Lung microvascular endothelial cell (primary cell): ENCODE results near the gene EPB41L4A. TPM values are rescaled to one million over a fixed set of nuclear protein-coding genes. Genes with fewer than 3 reads are reported as not detected.
"Not testable (repeated sequence)": the region's sequence is repeated elsewhere in the genome, so short reads cannot be mapped to it uniquely, and the experiment has no call there.

Source experiments
- DNase-seq, 2 donors: peaks; one replicate each; pipeline versions ENCODE4 v3.0.0 to v3.0.0-alpha.2; 2010; ENCODE audit warnings: low read depth in 2 of 2
- total RNA-seq: library from RNA; depleted of rRNA; stranded (reverse); fragments of >200 nt; gene quantifications from 2 replicates; pipeline ENCODE4 v1.2.1, GENCODE V29; 2014

EPB41L4A gene
- total RNA-seq, 1 donor from 2014 or later, result 49.6 TPM

DNA sequence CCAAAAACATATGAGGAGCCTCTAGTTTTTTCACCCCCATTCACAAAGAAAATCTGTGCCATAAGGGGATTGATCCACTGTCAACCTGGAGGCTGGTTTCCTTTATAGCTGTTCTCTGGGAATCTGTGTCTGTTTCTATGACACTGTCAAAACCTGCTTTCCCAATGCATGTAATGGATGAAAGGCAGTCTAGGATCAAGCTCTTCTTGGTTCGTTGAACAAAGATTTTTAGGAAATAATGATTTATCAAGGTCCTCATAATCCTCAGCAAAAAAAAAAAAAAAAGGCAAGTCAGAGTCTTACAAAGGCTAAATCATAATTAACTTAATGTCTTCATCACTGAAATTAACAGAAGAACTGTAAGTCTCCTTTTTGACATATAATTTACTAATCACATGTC, 16.0 kb downstream of the EPB41L4A start:
- no peak for DNase-seq

DNA sequence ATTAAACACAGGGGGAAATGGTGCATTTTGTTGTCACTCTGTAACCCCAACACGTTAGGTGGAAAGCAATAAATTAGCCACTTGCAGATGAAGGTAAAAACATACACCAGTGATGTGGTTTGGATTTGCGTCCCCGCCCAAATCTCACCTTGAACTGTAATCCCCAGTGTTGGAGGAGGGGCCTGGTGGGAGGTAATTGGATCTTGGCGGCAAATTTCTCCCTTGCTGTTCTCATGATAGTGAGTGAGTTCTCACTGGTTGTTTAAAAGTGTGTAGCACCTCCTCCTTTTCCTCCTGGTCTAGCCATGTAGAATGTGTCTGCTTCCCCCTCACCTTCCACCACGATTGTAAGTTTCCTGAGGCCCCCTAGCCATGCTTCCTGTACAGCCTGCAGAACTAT, 17.2 kb downstream of the EPB41L4A start:
- no peak for DNase-seq

GRCh38 chr5:112397690-112398089, 21.4 kb downstream of the EPB41L4A start:
- no peak for DNase-seq

DNA sequence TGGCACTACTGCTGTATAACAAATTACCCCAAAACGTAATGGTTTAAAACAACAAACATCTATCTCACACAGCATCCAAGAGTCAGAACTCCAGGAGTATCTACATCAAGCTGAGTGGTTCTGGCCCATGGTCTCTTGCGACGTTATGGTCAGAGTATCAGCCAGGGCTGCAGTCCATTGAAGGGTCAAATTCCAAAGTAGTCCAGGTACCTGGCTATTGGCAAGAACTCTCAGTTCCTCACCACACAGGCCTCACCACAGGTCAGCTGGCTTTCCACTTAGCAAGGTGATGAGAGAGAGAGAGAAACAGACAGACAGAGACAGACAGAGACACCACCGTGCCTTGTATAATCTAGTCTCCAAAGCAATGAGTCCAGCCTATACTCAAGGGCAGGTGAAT, 22.6 kb downstream of the EPB41L4A start:
- no peak for DNase-seq

DNA sequence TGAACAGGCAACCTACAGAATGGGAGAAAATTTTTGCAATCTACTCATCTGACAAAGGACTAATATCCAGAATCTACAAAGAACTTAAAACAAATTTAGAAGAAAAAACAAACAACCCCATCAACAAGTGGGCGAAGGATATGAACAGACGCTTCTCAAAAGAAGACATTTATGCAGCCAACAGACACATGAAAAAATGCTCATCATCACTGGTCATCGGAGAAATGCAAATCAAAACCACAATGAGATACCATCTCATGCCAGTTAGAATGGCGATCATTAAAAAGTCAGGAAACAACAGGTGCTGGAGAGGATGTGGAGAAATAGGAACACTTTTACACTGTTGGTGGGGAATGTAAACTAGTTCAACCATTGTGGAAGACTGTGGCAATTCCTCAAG, 23.8 kb downstream of the EPB41L4A start:
- DNase-seq, result not testable (repeated sequence)

DNA sequence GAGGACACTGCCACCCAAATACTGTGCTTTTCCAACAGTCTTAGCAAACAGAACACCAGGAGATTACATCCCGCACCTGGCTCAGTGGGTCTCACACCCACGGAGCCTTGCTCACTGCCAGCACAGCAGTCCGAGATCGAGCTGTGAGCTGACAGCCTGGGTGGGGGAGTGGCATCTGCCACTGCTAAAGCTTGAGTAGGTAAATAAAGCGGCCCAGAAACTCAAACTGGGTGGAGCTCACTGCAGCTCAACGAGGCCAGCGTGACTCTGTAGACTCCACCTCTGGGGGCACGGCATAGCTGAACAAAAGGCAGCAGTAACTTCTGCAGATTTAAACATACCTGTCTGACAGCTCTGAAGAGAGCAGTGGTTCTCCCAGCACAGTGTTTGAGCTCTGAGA, 28.8 kb downstream of the EPB41L4A start:
- DNase-seq, result no peak

DNA sequence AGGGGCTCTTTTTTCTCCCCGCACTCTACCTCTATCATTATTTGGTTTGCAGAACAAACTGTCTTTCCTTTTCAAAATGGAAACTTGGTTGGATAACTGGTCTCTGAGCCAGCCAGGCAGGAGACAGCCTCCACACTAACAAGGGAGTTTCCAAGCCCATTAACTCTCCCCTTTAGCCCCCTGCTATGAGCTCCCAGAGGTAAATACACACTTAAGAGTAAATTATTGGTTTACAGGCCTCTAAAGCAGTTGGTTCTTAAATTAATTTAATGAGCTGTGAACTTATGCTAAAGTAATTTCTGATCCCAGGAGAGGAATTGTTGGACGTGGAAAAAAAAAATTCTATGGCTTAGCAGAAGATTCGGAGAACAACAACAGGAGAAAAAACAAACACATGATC, 30.3 kb downstream of the EPB41L4A start:
- no peak for DNase-seq

GRCh38 chr5:112388074-112388473, 31.0 kb downstream of the EPB41L4A start:
- DNase-seq, result no peak

DNA sequence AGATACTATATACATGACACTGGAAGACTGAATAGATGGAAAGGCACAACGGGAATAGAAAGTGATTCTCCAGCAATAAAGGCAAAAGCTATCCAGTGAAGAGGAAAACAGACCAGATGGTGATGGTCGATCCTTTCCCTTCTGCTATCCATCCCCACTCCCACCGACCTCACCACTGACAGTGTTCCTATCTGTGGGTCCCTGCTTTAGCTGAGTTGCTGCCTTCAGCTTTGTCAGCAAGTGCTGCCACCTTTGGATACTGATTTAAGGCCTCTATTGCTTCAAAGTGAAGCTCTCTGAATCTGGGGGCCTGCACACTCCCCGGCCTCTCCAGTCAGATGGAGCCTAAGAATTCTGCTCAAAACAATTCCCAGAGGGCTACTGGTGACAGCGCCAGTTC, 32.3 kb downstream of the EPB41L4A start:
- DNase-seq, result no peak

- DNase-seq, result no peak
Measured at GRCh38 chr5:112385969-112386368, 33.1 kb downstream of the EPB41L4A start.

- no peak for DNase-seq
Measured at GRCh38 chr5:112385566-112385965, 33.5 kb downstream of the EPB41L4A start.

DNA sequence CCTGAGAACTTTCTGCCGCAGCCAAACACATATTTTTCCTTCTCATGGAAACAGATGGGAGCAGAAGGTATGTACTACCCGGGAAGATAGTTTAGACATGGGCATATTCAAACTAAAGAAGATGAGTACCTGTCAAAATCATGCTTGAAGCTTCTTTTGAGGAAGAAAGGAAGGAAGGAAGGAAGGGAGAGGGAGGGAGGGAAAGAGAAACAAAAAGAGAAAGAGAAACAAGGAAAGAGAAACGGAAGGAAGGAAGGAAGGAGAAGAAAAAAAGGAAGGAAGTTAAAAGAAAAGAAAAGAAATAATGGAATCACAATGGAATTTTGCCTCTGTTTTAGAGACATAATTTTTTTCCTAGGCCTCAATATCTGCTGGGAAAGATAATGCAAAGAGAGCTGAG, 34.6 kb downstream of the EPB41L4A start:
- DNase-seq, result no peak

GRCh38 chr5:112382886-112383285, 36.2 kb downstream of the EPB41L4A start:
- no peak for DNase-seq

DNA sequence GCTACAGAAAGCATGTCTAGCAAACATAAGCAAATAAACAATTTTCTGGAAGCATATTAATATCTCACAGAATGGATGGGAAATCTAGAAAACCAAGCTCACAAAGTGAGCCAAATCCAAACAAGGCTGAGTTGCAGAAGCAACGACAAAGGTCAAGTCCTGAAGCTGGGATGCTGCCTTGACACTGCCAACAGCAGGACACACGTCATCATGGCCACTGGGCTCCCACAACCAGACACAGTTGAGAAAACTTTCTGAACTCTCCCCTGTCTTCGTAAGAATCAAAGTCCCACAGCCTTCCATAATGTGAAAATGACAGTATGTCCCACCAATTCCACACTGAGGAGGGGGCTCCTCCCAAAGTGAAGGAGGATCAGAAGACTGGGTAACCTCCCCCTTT, 37.6 kb downstream of the EPB41L4A start:
- no peak for DNase-seq

DNA sequence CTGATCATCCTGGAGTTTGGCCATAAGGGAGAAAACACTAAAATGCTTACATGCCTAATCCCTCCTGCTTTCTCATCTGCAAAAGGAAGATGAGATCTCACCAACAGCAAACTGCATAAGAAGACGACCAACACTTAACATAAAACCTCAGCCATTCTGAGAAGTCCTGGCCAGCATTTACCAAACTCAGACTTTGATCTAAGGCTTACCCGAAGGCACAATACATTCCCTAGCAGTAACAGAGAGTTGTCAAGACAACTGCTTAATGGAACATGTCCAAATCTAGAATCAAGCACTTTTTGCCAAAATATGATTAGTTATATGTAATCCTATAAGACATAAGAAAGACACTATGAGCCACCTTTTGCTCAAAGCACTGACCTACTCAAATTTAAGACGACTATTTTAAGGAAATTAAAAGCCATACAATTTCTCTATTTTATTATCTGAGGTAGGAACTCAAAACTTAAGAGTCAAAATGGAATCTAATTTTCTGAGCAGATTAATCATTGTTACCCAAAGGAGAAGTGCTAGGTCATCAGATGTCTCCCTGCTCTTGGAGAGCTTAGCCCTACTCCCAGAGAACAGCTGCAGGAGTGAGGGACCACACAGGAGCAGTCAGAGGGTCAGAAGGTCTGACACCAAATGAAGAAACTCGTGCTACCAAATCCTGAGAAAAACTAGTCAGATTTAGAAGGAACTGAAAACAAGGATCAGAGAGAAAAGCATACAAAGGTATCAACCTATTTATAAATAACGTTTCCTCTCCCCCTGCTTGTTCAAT, 39.3 kb downstream of the EPB41L4A start:
- DNase-seq, result peak in 1 of 2 donors; percentile 9

- no peak for DNase-seq
Measured at GRCh38 chr5:112374818-112375217, 44.3 kb downstream of the EPB41L4A start.

DNA sequence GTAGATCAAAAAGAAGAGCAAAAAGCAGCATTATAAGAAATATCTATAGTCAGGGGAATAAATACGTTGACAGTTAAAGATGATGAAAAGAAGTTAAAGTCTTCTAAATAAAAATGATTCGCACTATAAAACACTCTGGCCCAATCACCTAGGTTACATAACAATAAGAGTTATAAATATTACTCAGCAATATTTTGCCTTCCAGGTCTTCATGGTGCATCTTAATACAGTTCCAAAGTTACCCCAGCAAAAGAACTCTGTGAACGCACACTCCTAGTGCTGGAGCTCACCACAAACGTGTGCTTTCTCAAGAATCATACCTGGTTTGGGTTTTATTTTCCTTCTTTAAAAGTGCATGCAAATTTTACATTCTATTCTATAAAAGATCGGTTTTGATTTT, 44.7 kb downstream of the EPB41L4A start:
- peak in 1 of 2 donors; percentile 8 for DNase-seq

GRCh38 chr5:112373885-112374284, 45.2 kb downstream of the EPB41L4A start:
- no peak for DNase-seq

DNA sequence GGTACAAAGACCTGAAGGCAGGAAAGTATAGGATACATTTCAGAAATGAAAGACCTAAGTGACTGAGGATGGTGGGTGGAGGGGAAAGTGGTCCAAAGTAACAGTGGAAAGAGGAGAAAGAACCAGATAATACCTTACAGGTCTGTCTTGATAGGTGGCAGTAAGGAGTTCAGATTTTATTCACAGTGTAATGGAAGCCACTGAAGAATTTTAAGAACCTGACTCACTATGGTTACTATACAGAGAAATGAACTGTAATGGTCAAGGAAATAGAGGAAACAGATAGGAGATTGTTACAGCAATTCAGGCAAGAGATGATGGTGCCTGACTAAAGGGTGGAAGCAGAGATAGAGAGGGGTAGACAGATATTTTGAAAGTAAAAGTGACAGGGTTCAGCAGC, 46.5 kb downstream of the EPB41L4A start:
- DNase-seq, result peak in 1 of 2 donors; percentile 8

DNA sequence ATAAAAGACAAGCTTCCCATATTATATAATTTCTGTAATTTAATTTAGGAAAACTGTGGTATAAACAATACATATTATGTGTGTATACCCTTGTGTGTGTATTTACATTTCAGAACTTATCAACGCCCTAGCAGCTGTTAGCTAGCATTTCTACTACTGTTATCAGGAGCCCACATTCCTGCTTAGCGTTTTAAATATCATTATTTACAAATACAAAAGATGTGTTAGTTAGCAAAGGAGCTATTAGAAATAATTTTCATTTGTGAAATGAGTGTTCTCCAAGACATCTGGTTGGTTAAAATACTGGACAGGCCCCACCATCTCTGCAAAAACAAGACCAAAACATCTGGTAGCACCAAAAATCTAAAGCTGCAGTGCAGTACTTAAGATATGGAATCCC, 48.0 kb downstream of the EPB41L4A start:
- DNase-seq, result no peak

DNA sequence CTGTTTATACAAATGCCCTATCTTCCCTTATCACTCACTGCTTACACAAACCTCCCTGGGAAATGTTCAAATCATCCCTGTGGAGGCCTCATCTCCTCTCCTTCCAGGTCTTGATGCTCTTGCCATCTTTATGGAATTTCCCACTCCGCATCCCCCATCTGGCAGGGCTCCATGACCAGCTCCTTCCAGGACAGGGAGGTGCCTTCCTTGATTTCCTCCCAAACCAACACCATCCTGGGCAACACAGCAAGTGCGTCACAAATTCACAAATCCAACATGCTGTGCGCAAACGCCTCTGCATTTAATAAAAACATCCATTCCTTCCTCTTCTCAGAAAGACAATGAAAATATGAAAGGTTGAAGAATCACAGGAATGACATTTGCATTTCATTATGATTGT, 51.7 kb downstream of the EPB41L4A start:
- DNase-seq, result peak in 1 of 2 donors; percentile 67

DNA sequence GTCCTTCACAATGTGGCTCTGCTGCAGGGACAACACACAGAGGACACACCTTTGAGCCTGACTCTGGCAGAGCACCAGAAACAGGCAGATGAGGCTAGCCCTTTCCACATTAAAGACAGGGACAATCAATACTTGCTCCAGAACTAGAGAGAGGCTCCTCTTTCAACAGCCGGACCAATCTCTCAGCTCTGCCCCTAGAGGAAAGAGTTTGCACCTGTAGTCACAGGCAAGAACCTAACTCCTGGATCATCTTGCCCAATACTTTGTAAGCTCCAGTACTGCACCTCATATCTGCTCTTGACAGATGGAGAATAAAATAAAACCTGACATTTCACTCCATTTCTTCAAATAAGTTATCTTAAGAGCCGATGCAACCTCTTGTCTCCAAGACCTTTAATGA, 52.1 kb downstream of the EPB41L4A start:
- no peak for DNase-seq

GRCh38 chr5:112360740-112361139, 58.3 kb downstream of the EPB41L4A start:
- not testable (repeated sequence) for DNase-seq
